DMS79 treated with DMSO at 0.1 percent for 48 hours (cell line): Measurements from ENCODE around the gene RPL34.

Experiments used
- DNase-seq: peaks from one replicate; lab custom pipeline; 2025; lab: John Stamatoyannopoulos, UW

Gene RPL34

DNA sequence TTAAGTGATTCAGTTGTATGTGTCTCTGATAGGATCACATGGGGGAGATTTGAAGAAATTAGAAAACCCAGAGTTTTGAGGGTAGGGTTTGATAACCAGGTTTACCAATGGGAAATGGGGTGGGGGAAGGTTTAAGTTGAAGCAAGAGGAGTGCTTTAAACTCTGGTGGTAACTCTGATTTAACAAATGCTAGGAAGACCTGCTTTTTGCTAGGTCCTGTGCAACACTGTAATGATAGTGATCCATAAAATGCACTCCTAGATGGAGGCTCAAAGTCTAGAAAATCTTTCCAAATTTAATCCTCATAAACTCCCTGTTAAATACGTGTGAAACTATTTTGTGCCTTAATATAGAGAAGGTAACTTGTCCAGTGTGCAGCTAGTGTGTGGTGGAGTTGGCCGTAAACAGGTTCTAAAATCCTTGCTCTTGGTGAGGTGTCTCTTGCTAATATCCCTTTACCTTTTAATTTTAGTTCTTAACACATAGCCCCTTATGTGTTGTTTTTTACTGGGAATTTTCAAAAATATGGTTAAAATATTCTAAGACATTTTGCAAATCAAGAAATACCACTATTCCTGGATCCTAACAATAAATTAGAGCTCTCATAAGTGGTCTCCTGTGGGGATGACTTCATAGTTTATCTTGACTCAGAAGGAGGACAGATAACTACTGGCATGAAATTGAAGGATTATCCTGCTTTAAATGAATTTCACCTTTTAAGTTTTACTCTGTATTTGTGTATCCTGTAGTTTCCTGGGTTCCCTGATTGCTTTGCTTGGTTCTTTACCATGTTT, 4.1 kb downstream of the RPL34 start:
- DNase-seq, result no peak

DNA sequence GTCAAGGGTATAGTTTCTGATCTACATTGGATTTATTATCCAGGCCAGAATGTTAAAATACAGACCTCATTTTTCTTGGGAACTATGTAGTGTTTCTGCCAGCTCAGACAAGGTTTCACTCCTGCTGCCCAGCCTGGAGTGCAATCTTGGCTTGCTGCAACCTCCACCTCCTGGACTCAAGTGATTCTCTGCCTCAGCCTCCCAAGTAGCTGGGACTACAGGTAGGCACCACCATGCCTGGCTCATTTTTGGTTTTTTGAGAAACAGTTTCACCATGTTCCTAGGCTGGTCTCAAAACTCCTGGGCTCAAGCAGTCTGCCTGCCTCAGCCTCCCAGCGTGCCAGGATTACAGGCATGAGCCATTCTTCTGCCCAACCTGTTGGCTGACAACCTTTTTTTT, 5.7 kb downstream of the RPL34 start:
- no peak for DNase-seq

DNA sequence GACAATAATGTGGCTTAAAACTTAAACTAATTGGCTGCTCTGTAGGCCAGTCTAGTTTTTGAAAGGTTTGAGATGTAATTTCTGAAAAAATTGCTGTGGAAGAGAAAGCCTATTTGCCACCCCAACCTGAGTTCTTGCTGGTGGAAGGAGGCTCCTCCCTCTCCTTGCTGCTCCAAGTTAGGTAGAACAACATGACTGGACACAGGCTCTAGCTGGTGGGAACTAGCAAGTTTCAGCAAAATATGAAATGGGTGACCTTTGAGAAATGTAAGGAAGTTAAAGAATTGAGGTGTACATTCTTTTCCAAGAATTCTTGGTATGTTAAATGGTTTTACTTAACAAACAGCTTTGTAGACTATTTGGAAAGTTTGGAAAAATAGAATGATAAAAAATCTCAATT, 8.0 kb downstream of the RPL34 start:
- DNase-seq, result no peak

DNA sequence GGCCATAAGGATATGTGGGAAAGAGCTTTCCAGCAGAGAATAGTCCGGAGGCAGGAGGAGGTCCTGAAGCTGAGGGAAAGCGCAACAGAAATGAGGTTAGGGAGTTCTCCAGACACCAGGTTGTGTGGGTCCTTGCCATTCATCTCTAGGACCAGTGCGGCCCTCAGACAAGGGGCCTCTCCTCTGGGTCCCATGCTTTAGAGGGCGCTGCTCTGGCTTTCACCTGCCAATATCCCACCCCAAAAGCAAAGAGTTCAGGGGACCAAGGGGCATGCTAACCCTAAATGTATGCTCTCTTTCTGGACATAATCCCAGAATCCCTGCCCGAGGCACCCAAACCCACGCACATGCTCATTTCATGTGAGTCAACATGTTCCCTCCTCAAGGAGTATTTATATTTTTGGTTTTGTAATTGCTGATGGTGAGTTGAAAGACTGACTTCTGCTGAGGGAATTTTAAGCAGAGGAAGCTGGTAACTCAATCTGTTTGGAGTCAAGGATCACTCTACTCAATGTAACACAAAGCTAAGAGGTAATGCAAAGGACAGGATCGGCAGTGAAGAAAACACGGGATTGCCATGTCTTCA, 14.8 kb downstream of the RPL34 start:
- DNase-seq, result no peak

DNA sequence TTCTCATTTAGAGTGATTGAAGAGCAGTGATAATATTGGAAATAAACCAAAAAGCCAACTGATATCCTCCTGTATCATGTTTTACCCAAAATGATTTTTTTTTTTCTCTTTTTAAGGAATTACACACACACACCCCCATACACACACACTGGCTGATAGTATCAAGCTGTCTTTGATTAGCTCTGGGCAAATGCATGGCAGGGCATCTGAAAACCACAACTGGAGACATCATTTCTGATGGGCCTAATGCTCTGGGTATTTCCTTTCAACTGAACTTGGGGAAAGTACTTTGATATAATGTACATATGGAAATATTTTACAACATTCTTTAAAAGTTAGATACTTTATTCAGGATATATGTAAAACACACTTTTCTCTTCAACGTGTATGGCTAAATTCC, 15.9 kb downstream of the RPL34 start:
- no peak for DNase-seq

DNA sequence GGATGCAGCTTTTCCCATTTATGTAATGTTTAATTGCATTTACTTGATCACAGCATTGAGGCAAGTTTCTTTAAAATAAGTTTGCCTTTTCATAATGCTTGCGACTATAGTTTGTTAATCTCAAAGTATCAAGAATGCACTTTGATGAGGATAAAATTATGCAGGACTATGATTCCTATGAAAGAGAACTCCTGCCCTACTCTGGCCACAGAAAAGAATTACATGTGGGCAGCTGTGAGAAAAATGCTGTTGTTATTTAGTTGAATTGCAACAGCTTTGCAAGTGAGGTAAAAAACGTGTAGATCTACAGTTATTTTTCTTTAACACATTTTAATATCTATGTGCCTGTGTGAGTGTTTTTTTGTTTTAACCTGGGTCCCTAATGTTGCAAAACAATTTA, 17.5 kb downstream of the RPL34 start:
- no peak for DNase-seq

DNA sequence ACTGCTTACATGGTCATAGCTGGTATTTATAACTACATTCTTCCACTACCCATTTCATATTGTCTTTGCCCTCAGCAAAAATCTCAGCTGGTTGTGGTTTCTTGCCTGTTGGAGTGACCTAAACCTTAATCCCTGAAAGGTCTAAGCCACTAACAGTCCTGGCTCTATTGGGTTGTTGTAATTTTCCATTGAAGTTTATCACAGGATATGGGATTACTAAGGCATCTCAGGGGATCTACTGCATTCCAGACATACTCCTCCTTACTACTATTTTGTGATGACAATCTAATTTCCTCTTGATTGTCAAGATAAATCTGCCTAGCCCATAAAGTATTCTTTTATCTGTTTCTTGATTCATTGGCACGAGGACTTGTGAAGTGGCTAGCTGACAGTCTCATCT, 23.9 kb downstream of the RPL34 start:
- no peak for DNase-seq

DNA sequence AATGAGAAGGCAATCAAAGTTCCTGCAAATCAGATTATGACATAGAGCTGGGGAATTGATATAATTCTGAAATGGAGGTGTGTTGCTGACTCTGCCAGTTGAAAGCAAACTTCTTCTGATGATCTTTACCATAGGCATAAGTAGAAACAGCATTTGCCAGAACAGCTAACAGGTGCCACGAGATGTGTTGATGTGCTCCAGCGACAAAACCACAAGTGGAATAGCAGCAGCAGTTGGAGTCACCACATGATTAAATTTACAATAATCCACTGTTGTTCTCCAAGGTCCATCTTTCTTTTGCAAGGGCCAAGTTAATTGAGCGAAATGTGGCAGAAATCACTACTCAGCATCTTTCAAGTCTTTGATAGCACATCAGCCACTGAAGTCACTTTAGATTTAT, 26.3 kb downstream of the RPL34 start:
- no peak for DNase-seq

DNA sequence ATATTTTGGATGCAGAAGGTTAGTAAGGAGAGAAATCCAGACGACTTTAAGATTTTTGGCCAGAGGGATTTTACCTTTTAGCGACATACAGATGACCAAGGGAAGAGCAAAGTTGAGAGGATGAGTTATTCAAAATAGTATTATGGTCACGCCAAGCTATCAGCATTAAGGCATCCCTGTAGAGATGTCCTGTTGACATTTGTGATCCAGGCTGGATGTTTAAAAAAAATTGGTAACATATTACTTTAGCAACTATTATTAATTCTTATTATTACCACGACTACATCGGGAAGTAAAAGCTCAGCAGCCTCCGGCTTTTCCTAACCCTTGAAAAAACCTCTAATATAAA, 29.5 kb downstream of the RPL34 start:
- no peak for DNase-seq

DNA sequence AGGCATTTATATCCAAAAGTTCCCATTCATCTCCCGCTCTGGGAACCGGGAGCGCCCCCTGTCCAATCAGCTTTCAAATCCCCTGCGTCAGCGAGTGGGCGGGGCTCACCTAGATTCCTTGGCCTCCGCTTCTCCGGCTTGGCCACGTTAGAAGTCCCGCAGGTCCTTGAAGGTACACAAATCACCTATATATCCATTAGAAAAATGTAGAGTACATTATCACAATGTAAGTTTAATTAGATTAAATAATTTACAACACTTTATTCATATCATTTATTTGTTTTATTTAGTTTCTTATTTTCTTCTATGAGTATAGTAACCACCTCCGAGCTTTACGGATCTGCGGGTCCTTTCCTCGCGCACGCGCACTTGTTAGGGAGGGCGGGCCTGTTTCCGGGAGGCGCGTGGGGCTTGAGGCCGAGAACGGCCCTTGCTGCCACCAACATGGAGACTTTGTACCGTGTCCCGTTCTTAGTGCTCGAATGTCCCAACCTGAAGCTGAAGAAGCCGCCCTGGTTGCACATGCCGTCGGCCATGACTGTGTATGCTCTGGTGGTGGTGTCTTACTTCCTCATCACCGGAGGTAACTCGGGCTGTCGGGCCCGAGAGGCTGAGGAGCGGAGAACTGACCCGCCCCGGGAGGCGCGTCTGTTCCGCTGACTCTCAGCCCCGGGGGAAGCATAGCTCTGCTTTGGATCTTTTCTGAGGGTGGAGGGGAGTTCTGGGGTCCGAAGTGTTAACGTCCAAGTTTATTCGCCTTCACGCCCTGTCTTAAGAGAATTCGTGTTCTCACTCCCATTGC, 30.0 kb downstream of the RPL34 start, which contains the start of gene OSTC:
Gene OSTC, plus strand, starts transcription at position 388 of the 802 bp plus-strand sequence. Its CDS starts 57 bp downstream, at position 445.
- peak; percentile 82 for DNase-seq

DNA sequence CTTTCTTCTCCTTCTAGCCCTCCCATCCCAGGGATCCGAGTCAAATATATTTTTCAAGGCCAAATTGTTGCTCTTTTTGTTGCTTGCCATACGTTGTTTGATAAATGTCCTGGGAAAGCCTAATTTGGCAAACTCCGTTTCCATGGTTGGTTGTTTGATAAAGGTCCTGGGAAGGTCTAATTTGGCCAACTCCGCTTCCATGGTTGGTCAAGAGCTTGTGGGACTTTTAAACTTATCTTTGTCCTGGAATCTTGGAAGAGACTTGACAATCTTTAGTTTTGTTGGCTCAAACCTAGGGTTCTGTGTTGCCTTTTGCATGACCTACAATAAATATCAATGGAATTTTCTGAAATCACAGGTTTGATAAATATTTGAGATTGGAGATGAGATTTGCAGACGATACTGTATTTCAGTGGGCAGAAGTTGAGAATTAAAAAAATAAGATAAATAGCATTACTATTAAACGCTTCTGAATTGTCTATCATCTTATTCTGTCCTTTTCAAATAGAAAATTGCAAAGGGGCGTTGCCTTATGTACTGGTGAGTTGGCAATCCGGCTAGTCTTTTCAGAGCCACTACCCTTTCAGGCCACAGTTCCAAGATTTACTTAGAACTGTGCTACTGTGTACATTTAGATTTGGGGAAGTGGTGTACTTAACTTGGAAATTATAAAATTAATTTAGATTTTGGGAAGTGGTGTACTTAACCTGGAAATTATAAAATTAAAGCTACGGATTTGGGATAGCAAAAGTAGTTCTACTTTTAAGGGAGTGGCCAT, 30.8 kb downstream of the RPL34 start:
- no peak for DNase-seq

DNA sequence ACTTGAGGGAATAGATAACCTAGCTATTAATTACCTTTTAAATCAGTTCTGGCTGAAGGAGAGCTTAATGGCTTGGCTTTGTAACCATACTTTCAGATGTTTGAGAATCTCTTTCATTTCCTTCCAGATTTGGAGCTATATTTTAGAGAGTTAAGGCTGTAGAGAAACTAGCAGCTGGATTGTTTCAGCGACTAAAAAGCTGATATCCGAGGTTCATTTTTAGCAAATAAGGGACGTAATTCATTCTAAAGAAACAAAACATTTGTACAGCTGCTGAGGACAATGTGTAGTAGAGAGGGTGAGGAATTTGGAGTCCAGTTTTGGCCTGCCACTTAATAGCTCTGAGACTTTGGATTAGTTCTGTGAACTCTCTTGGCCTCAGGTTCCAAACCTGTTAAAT, 42.3 kb downstream of the RPL34 start:
- no peak for DNase-seq

DNA sequence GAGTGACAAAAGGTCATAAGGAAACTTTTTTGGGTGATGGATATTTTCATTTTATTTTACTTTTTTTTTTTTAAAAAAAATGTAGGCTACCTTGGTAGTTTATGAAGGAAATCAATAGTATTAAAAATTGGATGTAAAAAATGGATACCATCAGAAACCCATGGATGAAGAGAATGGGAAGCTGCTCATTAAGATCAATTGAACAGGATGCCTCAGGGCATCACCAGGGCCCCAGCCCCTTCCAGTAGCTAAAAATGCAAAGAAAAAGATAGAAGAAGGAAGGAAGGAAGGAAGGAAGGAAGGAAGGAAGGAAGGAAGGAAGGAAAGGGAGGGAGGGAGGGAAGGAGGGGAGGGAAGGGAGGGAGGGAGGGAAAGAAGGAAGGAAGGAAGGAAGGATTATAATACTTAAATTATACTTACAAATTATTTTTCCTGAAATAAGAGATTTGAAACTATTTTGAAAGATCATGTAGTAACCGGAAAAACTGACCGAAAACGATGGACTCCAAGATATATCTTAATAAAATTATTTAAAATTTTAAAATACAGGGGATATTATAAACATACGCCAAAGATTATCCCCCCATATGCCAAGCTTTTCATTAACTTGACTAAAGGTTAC, 54.1 kb downstream of the RPL34 start:
- DNase-seq, result no peak
